H1 (cell line): Measurements from ENCODE around the gene SIK3. TPM values are rescaled to one million over a fixed set of nuclear protein-coding genes. Genes with fewer than 3 reads are reported as not detected.

ENCODE experiments used
- CTCF ChIA-PET: fragments of 300-600 bp; sonication (Branson Sonifier 250); formaldehyde crosslinking; loops from one replicate; lab custom pipeline; 2021; ENCODE audit not compliant: partially characterized antibody; lab: Charles Lee
- POLR2A ChIA-PET: fragments of 300-600 bp; sonication (Branson Sonifier 250); formaldehyde crosslinking; loops from one replicate; lab custom pipeline; 2021; ENCODE audit warnings: inconsistent platforms; ENCODE audit not compliant: partially characterized antibody; lab: Charles Lee
- DNase-seq, 2 experiments: peaks; one replicate each; pipeline versions ENCODE4 v3.0.0 to v3.0.0-alpha.2; 2010 to 2022; ENCODE audit warnings: low spot score in 2 of 2, low read depth in 1 of 2, mixed read lengths in 1 of 2
- FAIRE-seq: peaks from 2 replicates; lab custom pipeline; 2011; peaks lifted over from hg19 to GRCh38; lab: Jason Lieb, UNC
- H2AFZ ChIP-seq: 2 replicates; pipeline ENCODE4 v1.8.1; 2012; ENCODE audit warnings: low read length, inconsistent platforms
- H2AK5ac ChIP-seq: 2 replicates; pipeline ENCODE4 v1.6.1; 2013; ENCODE audit warnings: low read depth, low read length
- H2BK120ac ChIP-seq: replicated peaks from 2 replicates; pipeline ENCODE3; 2013; ENCODE audit warnings: low read depth, low read length, inconsistent platforms
- H2BK12ac ChIP-seq: 2 replicates; pipeline ENCODE4 v1.6.1; 2013; ENCODE audit warnings: low read depth, low read length
- H2BK15ac ChIP-seq: 2 replicates; pipeline ENCODE4 v1.6.1; 2013; ENCODE audit warnings: low read length
- H2BK20ac ChIP-seq: 2 replicates; pipeline ENCODE4 v1.6.1; 2013; ENCODE audit warnings: low read length
- H2BK5ac ChIP-seq: 2 replicates; pipeline ENCODE4 v1.6.1; 2013; ENCODE audit warnings: low read depth, low read length
- H3K14ac ChIP-seq: 2 replicates; pipeline ENCODE4 v1.6.1; 2013; ENCODE audit warnings: inconsistent platforms; ENCODE audit not compliant: insufficient read length
- H3K18ac ChIP-seq: 2 replicates; pipeline ENCODE4 v1.6.1; 2013; ENCODE audit warnings: low read length; ENCODE audit errors: extremely low read depth
- H3K23ac ChIP-seq: 2 replicates; pipeline ENCODE4 v1.6.1; 2013; ENCODE audit warnings: inconsistent platforms; ENCODE audit not compliant: insufficient read length
- H3K23me2 ChIP-seq: 2 replicates; pipeline ENCODE4 v1.6.1; 2013; ENCODE audit warnings: low read depth, low read length
- H3K27ac ChIP-seq: 2 replicates; pipeline ENCODE4 v1.6.1; 2011; ENCODE audit warnings: low read depth, low read length, inconsistent platforms
- H3K27me3 ChIP-seq, 4 experiments: replicated peaks in 1 of 4; 1 replicate in 1 of 4; 2 replicates in 3 of 4; pipeline versions ENCODE4 v1.6.1 to v1.8.1; 2011 to 2013; ENCODE audit warnings: low read length in 3 of 4, mild to moderate bottlenecking in 3 of 4, inconsistent platforms in 2 of 4, mixed read lengths in 2 of 4, moderate library complexity in 1 of 4; ENCODE audit not compliant: control insufficient read depth in 3 of 4, insufficient read depth in 3 of 4; ENCODE audit errors: extremely low read depth in 1 of 4
- H3K36me3 ChIP-seq, 4 experiments: 2 replicates each; pipeline versions ENCODE4 v1.6.1 to v1.8.1; 2011 to 2013; ENCODE audit warnings: mild to moderate bottlenecking in 4 of 4, low read length in 3 of 4, moderate library complexity in 2 of 4, control low read depth in 1 of 4, inconsistent platforms in 1 of 4; ENCODE audit not compliant: insufficient read depth in 4 of 4, control insufficient read depth in 2 of 4
- H3K4ac ChIP-seq: replicated peaks from 2 replicates; pipeline ENCODE3; 2013; ENCODE audit warnings: low read length, low read depth, mixed read lengths, inconsistent platforms; ENCODE audit not compliant: insufficient read length
- H3K4me1 ChIP-seq, 4 experiments: replicated peaks in 1 of 4; 1 replicate in 1 of 4; 2 replicates in 3 of 4; pipeline versions ENCODE4 v1.6.1 to v1.8.1; 2011 to 2013; ENCODE audit warnings: low read length in 3 of 4, inconsistent platforms in 2 of 4, mixed read lengths in 1 of 4; ENCODE audit not compliant: insufficient read depth in 4 of 4, control insufficient read depth in 3 of 4
- H3K4me2 ChIP-seq, 2 experiments: 2 replicates each; pipeline versions ENCODE4 v1.6.1 to v1.8.1; 2011 to 2013; ENCODE audit warnings: low read depth in 2 of 2, low read length in 2 of 2, control low read depth in 1 of 2, inconsistent platforms in 1 of 2, mild to moderate bottlenecking in 1 of 2; ENCODE audit not compliant: insufficient read depth in 1 of 2
- H3K4me3 ChIP-seq, 4 experiments: fragments of 200-600, 300-600 bp in 1 of 4; sonication (generic), shearing (Covaris generic), sonication (Bioruptor Twin) in 1 of 4; 2 replicates each; pipeline versions ENCODE4 v1.5.1 to v1.8.1; 2011 to 2016; ENCODE audit warnings: low read length in 4 of 4, low read depth in 3 of 4, control low read depth in 2 of 4, inconsistent platforms in 2 of 4, mild to moderate bottlenecking in 2 of 4, mixed read lengths in 1 of 4, moderate library complexity in 1 of 4; ENCODE audit not compliant: insufficient read depth in 2 of 4; ENCODE audit errors: extremely low read depth in 1 of 4
- H3K56ac ChIP-seq: replicated peaks from 2 replicates; pipeline ENCODE3; 2013; ENCODE audit warnings: low read depth, mild to moderate bottlenecking, mixed read lengths, low read length, inconsistent platforms; ENCODE audit not compliant: insufficient read length
- H3K79me1 ChIP-seq: 2 replicates; pipeline ENCODE4 v1.6.1; 2013; ENCODE audit warnings: low read depth, low read length, control low read depth
- H3K79me2 ChIP-seq, 2 experiments: 2 replicates each; pipeline versions ENCODE4 v1.6.1 to v1.8.1; 2012 to 2013; ENCODE audit warnings: low read length in 2 of 2, mild to moderate bottlenecking in 2 of 2, inconsistent platforms in 1 of 2; ENCODE audit not compliant: insufficient read depth in 2 of 2, control insufficient read depth in 1 of 2
- H3K9ac ChIP-seq, 4 experiments: replicated peaks in 1 of 4; 1 replicate in 1 of 4; 2 replicates in 3 of 4; pipeline versions ENCODE4 v1.6.1 to v1.8.1; 2011 to 2013; ENCODE audit warnings: low read depth in 3 of 4, low read length in 3 of 4, control low read depth in 2 of 4, mild to moderate bottlenecking in 2 of 4, moderate library complexity in 2 of 4, inconsistent platforms in 1 of 4; ENCODE audit errors: extremely low read depth in 1 of 4
- H3K9me3 ChIP-seq, 2 experiments: 2 replicates each; pipeline versions ENCODE4 v1.6.1 to v1.8.1; 2012 to 2013; ENCODE audit warnings: mild to moderate bottlenecking in 2 of 2, moderate library complexity in 2 of 2, control low read depth in 1 of 2, inconsistent platforms in 1 of 2, low read depth in 1 of 2, low read length in 1 of 2, mixed read lengths in 1 of 2; ENCODE audit not compliant: insufficient read depth in 2 of 2
- H4K20me1 ChIP-seq, 2 experiments: replicated peaks in 1 of 2; 2 replicates each; pipeline versions ENCODE3 to v1.8.1; 2011 to 2013; ENCODE audit warnings: inconsistent platforms in 2 of 2, low read length in 2 of 2, mild to moderate bottlenecking in 1 of 2; ENCODE audit not compliant: insufficient read depth in 2 of 2, control insufficient read depth in 1 of 2
- H4K5ac ChIP-seq: 2 replicates; pipeline ENCODE4 v1.6.1; 2013; ENCODE audit warnings: low read length, low read depth, mixed read lengths, inconsistent platforms; ENCODE audit not compliant: insufficient read length
- H4K8ac ChIP-seq: 2 replicates; pipeline ENCODE4 v1.8.0; 2013; ENCODE audit warnings: mild to moderate bottlenecking, moderate library complexity, low read length, inconsistent platforms; ENCODE audit not compliant: insufficient read depth; ENCODE audit errors: extremely low read depth
- H4K91ac ChIP-seq: replicated peaks from 2 replicates; pipeline ENCODE3; 2013; ENCODE audit warnings: low read length, mixed read lengths, inconsistent platforms; ENCODE audit not compliant: insufficient read length
- CEBPB ChIP-seq: IDR thresholded peaks from 2 replicates; pipeline ENCODE4 v1.6.1; 2012; ENCODE audit warnings: low read depth, low read length
- GTF2F1 ChIP-seq: IDR thresholded peaks from 2 replicates; pipeline ENCODE4 v1.6.1; 2012; ENCODE audit warnings: low read depth, low read length, improper control_type of control experiment, borderline replicate concordance
- WGBS, 2 experiments: shearing (Covaris generic) in 1 of 2; methylation state at CpG; one replicate each; pipeline versions ENCODE4 v1.1.6 to v1.1.7; 2013 to 2015; ENCODE audit warnings: low lambda C conversion rate in 2 of 2, mixed read lengths in 2 of 2, inconsistent platforms in 1 of 2, low coverage in 1 of 2, missing lambda C conversion rate in 1 of 2; ENCODE audit not compliant: insufficient replicate concordance in 2 of 2, insufficient coverage in 1 of 2, insufficient read length in 1 of 2; ENCODE audit errors: extremely low coverage in 1 of 2, missing lambda C conversion rate in 1 of 2; 5-methylcytosine and 5-hydroxymethylcytosine counted together
- polyA plus RNA-seq, 7 experiments: library from polyadenylated mRNA; depleted of rRNA in 3 of 7; stranded (reverse) in 5 of 7; unstranded in 2 of 7; fragments of >200 nt in 5 of 7; fragments of 200-250 nt in 2 of 7; gene quantifications; 1 replicate in 5 of 7; 2 replicates in 1 of 7; 4 replicates in 1 of 7; pipeline versions ENCODE4 v1.2.1 to v1.2.3, GENCODE V29; 2011 to 2013; ENCODE audit warnings: missing spikeins in 2 of 7, mixed read lengths in 2 of 7
- total RNA-seq: library from RNA; stranded (reverse); fragmentation: NEBNext Ultra II Directional; extraction: Animal tissue kit (Norgen Biotek cat#: 25700); gene quantifications from 2 replicates; pipeline ENCODE4 v1.2.1, GENCODE V29; 2021

Gene SIK3
- total and polyA plus RNA-seq, 2 of the 8 experiments (the other 6 are each of a cell fraction or from before 2014, with no cell fraction given) = 19.9 to 32.1 TPM

DNA sequence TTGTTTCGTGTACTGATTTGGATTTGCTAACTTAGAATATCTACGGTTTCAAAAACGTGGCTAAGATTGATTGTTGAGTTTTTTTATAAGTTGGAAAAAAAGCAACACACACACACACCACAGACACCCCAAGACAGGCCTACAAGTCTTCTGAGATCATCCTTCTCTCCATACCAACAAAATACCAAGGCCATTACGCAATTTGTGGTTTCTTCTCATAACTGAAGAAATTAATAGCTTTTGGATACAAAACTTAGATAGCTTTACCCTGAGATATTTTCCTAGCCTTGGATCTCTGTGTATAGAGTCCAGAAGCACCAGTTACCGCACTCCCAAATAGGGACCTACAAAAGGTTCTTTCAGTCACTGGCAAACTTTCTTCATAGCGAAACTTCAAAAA is 113.6 kb downstream of the SIK3 start:
- peaks cover 0 to 68% of the 10 kb centered on the region in 2 experiments; a peak in 2 of 4 replicates for H3K79me2 ChIP-seq
- POLR2A ChIA-PET = interaction anchor here (1.2 to 2.1 kb wide), 2 partner anchors 10 to 11 kb away, joined by 3 to 7 read pairs; no protein-coding TSS in a partner anchor
- H4K20me1 ChIP-seq = peaks cover 0 to 4% of the 10 kb centered on the region in 2 experiments
- WGBS, 2 experiments = 89% methylated on average over 6 of the region's 6 CpGs; no CpG with 5 or more reads in 1 of the 2 experiments
- no peak overlapping the region for H2AFZ ChIP-seq
- no peak overlapping the region for H2BK15ac ChIP-seq
- H3K56ac ChIP-seq = no peak overlapping the region
- no peak overlapping the region for H2AK5ac ChIP-seq
- H3K36me3 ChIP-seq = no peaks in the 10 kb centered on the region
- H3K9ac ChIP-seq = no peak overlapping the region
- no peaks in the 10 kb centered on the region for H3K23me2 ChIP-seq
- FAIRE-seq = no peak
- H3K9me3 ChIP-seq = no peaks in the 10 kb centered on the region
- H2BK12ac ChIP-seq = no peak overlapping the region
- H3K79me1 ChIP-seq = no peaks in the 10 kb centered on the region; the same call in 1 of the 2 replicates
- no peak overlapping the region for H3K4me3 ChIP-seq
- CTCF ChIA-PET = interaction anchor here (1.2 to 3.9 kb wide), 2 partner anchors 11 to 13 kb away, joined by 3 to 11 read pairs; no protein-coding TSS in a partner anchor
- no peak overlapping the region for H4K5ac ChIP-seq
- H3K4me2 ChIP-seq = no peak overlapping the region
- no peak for DNase-seq
- H3K4me1 ChIP-seq = peaks cover 0 to 3% (median 2%) of the 10 kb centered on the region in 4 experiments; a peak in 3 of 7 replicates
- H2BK120ac ChIP-seq = no peak overlapping the region
- no peak overlapping the region for H3K23ac ChIP-seq
- H4K8ac ChIP-seq = no peak overlapping the region
- no peak overlapping the region for H3K14ac ChIP-seq
- no peak overlapping the region for H2BK5ac ChIP-seq
- H3K27me3 ChIP-seq = no peaks in the 10 kb centered on the region
- no peak overlapping the region for H4K91ac ChIP-seq
- no peak overlapping the region for H3K4ac ChIP-seq
- H3K18ac ChIP-seq = no peak overlapping the region
- H2BK20ac ChIP-seq = no peak overlapping the region
- TF ChIP-seq GTF2F1 = no peak
- peak; percentile 81; the same call in 1 of the 2 replicates for TF ChIP-seq CEBPB
- no peak overlapping the region for H3K27ac ChIP-seq
